Psoas muscle (tissue), 8 donors: Measurements from ENCODE around the gene MAP3K5. TPM values are rescaled to one million over a fixed set of nuclear protein-coding genes. Genes with fewer than 3 reads are reported as not detected.

Experiments
- ATAC-seq, 4 donors: fragments of 200-7000 bp; cut with Tn5 transposase; one replicate each; pipeline ENCODE4 v1.9.1; 2020; ENCODE audit warnings: moderate library complexity in 3 of 4, mild to moderate bottlenecking in 2 of 4
- DNase-seq, 2 donors: peaks; one replicate each; pipeline ENCODE4 v3.0.0-alpha.2; 2020
- H3K27ac ChIP-seq: fragments of 200-600 bp; one replicate; pipeline ENCODE4 v1.8.0; 2022
- H3K27me3 ChIP-seq, 3 donors: fragments of 200-600 bp in 1 of 3; one replicate each; pipeline versions ENCODE4 v1.6.1 to v1.8.0; 2013 to 2022; ENCODE audit warnings: low read length in 2 of 3, mild to moderate bottlenecking in 2 of 3, moderate library complexity in 1 of 3; ENCODE audit not compliant: insufficient read depth in 3 of 3
- H3K36me3 ChIP-seq, 2 donors: fragments of 200-600 bp in 1 of 2; one replicate each; pipeline versions ENCODE4 v1.6.1 to v1.8.0; 2013 to 2022; ENCODE audit warnings: low read depth in 1 of 2, mild to moderate bottlenecking in 1 of 2, moderate library complexity in 1 of 2; ENCODE audit not compliant: insufficient read depth in 1 of 2
- H3K4me1 ChIP-seq: fragments of 200-600 bp; one replicate; pipeline ENCODE4 v1.8.0; 2022
- H3K4me3 ChIP-seq: fragments of 200-600 bp; one replicate; pipeline ENCODE4 v1.8.0; 2022; ENCODE audit warnings: mild to moderate bottlenecking
- H3K9me3 ChIP-seq: fragments of 200-600 bp; one replicate; pipeline ENCODE4 v1.8.0; 2022
- CTCF ChIP-seq: fragments of 200-600 bp; IDR thresholded peaks from one replicate; pipeline ENCODE4 v1.8.0; 2022; ENCODE audit warnings: antibody characterized with exemption
- WGBS, 3 donors: extraction: QIAGEN DNeasy Blood & Tissue Kit; methylation state at CpG; one replicate each; pipeline versions ENCODE4 v1.1.6 to v1.1.7; 2013; 5-methylcytosine and 5-hydroxymethylcytosine counted together
- intact Hi-C, 2 donors: fragments of 100-400 bp; cut with DNase I; formaldehyde crosslinking; loops; one replicate each; pipeline versions ENCODE4 v1.11.0 to v1.14.2; 2022
- polyA plus RNA-seq, 3 donors: library from polyadenylated mRNA; stranded (reverse); fragments of 200-250 nt; gene quantifications; one replicate each; pipeline ENCODE4 v1.2.3, GENCODE V29; 2013
- total RNA-seq, 4 donors: library from RNA; stranded (reverse); fragmentation: NEBNext Ultra II Directional in 2 of 4; extraction: Animal tissue kit (Norgen Biotek cat#: 25700) in 2 of 4; gene quantifications; one replicate each; pipeline versions ENCODE4 v1.2.1 to v1.2.4, GENCODE V29; 2021 to 2023
- donor health status: healthy with polysubstance abuse.
- donor health status: DM: no; HTN: no; CAD: no; lungs with moderate emphysema.
- donor health status: Bipolar disorder and iron deficiency.
- donor health status: healthy.
- donor health status: DM: yes; HTN: yes; CAD: no.
- donor health status: DM: no; HTN: no; CAD: no.
- donor health status: DM: no; HTN: no; CAD: no.
- donor health status: DM: yes; HTN: yes; CAD: no.

Gene MAP3K5
- total and polyA plus RNA-seq, 7 donors = 0.91 to 8.3 (median 3.8) TPM

GRCh38 chr6:136532030-136532429, 260.2 kb downstream of the MAP3K5 start:
- no peak for TF ChIP-seq CTCF
- 72 to 78% (median 75%) methylated on average over 6 of the region's 6 CpGs for WGBS, 3 donors
- Histone ChIP-seq H3K4me3 (no peak overlapping the region), H3K4me1 (no peaks in the 10 kb centered on the region), H3K36me3 (no peaks in the 10 kb centered on the region), H3K27ac (no peak overlapping the region), H3K9me3 (no peaks in the 10 kb centered on the region), H3K27me3 (peaks cover 0 to 2% (median under 1%) of the 10 kb centered on the region in 3 donors)
- ATAC-seq (no peak), DNase-seq (no peak)
- intact Hi-C loops = no loop called here

DNA sequence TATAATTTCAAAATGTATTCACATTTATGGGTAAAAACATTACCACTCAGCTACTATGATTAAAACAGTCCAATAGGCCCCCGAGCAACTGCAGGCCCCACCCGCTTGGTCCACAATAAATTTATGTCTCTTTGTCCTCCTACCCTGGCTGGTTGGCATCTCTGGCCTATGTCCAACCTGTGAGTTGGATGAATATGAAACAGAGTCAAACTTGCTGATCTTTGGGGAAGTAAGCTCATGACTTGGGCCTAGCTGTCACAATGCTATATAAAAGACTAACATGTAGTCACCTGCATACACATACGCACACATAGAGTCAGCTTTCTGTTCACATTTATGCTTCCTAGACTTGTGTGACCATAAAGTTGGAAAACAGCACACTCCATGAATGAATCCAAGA, 262.6 kb downstream of the MAP3K5 start:
- ATAC-seq = no peak
- H3K9me3 ChIP-seq = no peaks in the 10 kb centered on the region
- H3K4me1 ChIP-seq = no peaks in the 10 kb centered on the region
- intact Hi-C loops = no loop called here
- H3K36me3 ChIP-seq = no peaks in the 10 kb centered on the region
- no peak overlapping the region for H3K27ac ChIP-seq
- no peak for DNase-seq
- no peak overlapping the region for H3K4me3 ChIP-seq
- H3K27me3 ChIP-seq = peaks cover 0 to 3% (median 2%) of the 10 kb centered on the region in 3 donors
- TF ChIP-seq CTCF = no peak
- WGBS, 3 donors = 90 to 94% (median 93%) methylated on average over 3 of the region's 3 CpGs

- intact Hi-C loops = no loop called here
- H3K27ac ChIP-seq = no peak overlapping the region
- H3K9me3 ChIP-seq = no peaks in the 10 kb centered on the region
- DNase-seq (no peak), ATAC-seq (no peak)
- peaks cover 0 to 3% (median 2%) of the 10 kb centered on the region in 3 donors for H3K27me3 ChIP-seq
- no peaks in the 10 kb centered on the region for H3K36me3 ChIP-seq
- no peak overlapping the region for H3K4me3 ChIP-seq
- H3K4me1 ChIP-seq = no peaks in the 10 kb centered on the region
- no peak for TF ChIP-seq CTCF
- WGBS, 3 donors = 79 to 91% (median 82%) methylated on average over 1 of the region's 1 CpG
Observed at GRCh38 chr6:136528477-136528876, 263.8 kb downstream of the MAP3K5 start.

DNA sequence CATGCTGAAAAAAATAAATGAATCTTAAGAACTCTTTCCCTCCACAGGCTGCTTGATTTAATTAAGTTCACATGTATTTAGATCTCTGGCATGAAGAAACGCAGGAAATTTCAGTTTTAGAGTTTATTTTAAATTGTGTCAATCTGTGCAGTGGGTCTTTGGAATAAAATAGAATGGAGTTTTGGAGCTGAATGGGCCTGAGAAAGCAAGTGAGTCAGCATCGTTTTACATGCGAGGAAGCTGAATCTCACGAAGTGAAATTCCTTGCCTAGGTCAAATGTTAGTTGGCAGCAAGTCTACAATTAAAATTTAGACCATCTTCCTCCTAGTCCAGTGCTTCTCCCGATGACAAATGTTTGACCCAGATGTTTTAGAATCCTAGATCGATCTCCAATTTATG, 264.4 kb downstream of the MAP3K5 start:
- no peaks in the 10 kb centered on the region for H3K9me3 ChIP-seq
- 60 to 61% (median 61%) methylated on average over 6 of the region's 6 CpGs for WGBS, 3 donors
- H3K36me3 ChIP-seq = no peaks in the 10 kb centered on the region
- DNase-seq = no peak
- intact Hi-C loops = no loop called here
- H3K27me3 ChIP-seq = peaks cover 0 to 3% (median 2%) of the 10 kb centered on the region in 3 donors
- no peak overlapping the region for H3K27ac ChIP-seq
- no peaks in the 10 kb centered on the region for H3K4me1 ChIP-seq
- no peak for TF ChIP-seq CTCF
- ATAC-seq = no peak
- H3K4me3 ChIP-seq = no peak overlapping the region

- H3K9me3 ChIP-seq = no peaks in the 10 kb centered on the region
- intact Hi-C loops = no loop called here
- TF ChIP-seq CTCF = no peak
- peaks cover 0 to 9% (median 2%) of the 10 kb centered on the region in 3 donors for H3K27me3 ChIP-seq
- no peaks in the 10 kb centered on the region for H3K4me1 ChIP-seq
- H3K4me3 ChIP-seq = no peak overlapping the region
- H3K27ac ChIP-seq = no peak overlapping the region
- ATAC-seq (no peak), DNase-seq (no peak)
- H3K36me3 ChIP-seq = no peaks in the 10 kb centered on the region
- 40 to 49% (median 45%) methylated on average over 4 of the region's 4 CpGs for WGBS, 3 donors
Observed at GRCh38 chr6:136526937-136527336, 265.3 kb downstream of the MAP3K5 start.
